WI38 (cell line): ENCODE results near the gene PEX14.

Experiments
- H3K4me3 ChIP-seq: 2 replicates; pipeline ENCODE4 v1.5.1; 2011; ENCODE audit warnings: low read depth, mild to moderate bottlenecking, control low read depth, low read length
- TF ChIP-seq, protein P1 (sequence below): IDR thresholded peaks from 2 replicates; pipeline ENCODE4 v1.5.1; 2012; ENCODE audit warnings: low read depth, mild to moderate bottlenecking, control low read depth, low read length

Gene PEX14

DNA sequence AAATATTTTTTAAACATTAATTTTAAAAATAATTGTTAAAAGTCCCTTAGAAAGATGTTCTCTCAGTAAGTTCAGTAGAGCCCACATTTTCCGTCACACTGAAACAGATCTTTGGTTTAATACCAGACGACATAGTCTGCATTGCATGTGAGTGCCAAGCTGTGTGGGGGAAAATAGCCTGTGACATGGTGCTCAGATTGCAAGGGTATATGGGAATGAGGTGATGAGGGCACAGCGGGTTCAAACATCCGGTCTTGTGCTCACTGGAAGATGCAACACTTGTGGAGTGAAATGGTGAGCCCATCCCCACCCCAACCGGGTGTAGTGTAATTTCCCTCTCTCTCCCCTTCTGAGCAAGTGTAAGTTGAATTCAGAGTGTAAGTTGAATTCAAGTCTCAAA is 114.3 kb downstream of the PEX14 start:
- H3K4me3 ChIP-seq, result no peak overlapping the region
- TF ChIP-seq, protein P1, sequence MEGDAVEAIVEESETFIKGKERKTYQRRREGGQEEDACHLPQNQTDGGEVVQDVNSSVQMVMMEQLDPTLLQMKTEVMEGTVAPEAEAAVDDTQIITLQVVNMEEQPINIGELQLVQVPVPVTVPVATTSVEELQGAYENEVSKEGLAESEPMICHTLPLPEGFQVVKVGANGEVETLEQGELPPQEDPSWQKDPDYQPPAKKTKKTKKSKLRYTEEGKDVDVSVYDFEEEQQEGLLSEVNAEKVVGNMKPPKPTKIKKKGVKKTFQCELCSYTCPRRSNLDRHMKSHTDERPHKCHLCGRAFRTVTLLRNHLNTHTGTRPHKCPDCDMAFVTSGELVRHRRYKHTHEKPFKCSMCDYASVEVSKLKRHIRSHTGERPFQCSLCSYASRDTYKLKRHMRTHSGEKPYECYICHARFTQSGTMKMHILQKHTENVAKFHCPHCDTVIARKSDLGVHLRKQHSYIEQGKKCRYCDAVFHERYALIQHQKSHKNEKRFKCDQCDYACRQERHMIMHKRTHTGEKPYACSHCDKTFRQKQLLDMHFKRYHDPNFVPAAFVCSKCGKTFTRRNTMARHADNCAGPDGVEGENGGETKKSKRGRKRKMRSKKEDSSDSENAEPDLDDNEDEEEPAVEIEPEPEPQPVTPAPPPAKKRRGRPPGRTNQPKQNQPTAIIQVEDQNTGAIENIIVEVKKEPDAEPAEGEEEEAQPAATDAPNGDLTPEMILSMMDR, result no peak

DNA sequence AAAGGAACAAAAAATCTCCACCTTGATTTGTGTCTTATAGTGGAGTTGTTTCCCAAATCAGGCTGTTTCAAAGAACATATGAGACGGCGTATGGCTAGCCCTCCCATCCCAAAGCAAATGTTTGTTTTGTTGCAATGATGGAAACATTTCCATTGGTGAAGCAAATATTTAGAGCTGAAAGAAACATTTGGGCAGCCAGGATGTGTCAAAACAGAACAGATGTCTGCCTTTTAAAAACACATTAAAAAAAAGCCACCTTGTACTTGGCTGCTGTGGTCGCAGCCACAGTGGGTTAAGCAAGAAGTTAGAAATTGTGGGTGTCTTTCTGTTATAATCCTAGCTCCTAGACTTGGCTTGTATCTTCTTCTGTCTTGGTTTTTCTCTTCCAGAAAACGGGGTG is 116.3 kb downstream of the PEX14 start:
- TF ChIP-seq, protein P1, result no peak
- no peak overlapping the region for H3K4me3 ChIP-seq

DNA sequence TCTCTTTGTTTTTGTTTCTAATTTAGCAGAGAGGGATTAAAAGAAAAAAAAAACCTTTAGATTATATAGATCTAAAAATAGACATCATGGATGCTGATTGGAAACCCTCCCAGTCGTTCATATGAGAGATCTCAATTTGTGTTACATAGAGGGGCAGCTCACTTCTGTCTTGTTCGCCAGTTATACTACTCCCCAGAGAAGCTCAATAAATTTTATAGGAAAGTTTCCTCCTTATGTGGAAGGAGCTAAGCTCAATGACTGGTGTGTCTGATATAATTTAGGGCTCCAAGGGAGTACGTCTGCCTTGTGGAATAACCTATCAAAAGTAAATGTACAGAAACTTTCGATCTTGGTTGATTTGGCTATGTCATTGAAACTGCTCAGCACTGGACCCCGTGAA is 117.6 kb downstream of the PEX14 start:
- TF ChIP-seq, protein P1, result no peak

DNA sequence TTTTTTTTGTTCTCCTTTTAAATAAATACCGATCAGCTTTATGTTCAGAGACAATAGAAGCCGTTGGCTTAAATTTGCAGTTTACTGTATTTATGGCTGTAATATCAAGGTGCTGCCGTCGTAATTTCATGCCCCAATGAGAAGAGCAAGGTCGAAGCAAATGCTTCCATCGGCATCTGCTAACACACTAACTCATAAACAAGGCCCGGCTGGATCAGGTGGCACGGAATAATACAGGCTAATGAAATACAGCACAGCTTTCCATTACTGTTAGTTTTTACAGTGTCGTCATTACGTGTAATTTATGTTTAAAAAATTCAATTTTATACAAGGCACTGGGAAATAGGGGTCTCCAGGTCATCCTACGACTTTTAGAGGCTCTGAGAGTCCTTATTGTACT is 119.0 kb downstream of the PEX14 start:
- TF ChIP-seq, protein P1, result no peak
- H3K4me3 ChIP-seq, result no peak overlapping the region

More for the DNA sequence above, 117.6 kb downstream of the PEX14 start:
- H3K4me3 ChIP-seq, result no peak overlapping the region

DNA sequence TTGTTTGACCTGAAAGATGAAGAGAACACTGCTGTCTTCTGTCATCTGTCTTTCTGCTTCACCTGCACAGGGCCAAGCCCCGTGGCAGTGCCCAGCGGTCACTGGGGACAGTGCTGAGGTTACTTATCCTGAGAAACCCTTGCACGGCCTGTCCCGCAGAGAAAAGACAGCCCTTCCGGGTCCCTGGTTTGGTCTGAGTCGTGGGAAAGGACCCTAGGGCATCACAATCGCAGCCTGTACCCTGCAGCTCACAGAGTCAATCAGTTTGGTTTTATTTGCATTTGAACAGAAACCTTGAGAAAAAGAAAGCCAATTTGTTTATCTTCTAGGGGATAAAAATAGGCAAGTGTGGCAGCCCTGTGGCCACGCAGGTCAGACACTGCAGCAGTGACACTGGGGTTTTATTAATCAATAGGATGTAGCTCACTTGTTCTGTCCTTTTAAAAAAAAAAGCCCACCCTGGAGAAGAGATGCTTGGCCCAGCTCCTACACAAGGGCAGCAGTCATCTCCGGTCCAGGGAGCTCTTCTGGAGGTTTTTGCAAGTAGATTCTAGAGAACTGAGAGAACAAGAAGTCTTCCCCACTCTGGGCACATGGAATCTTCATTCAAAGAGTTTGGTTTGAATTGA is 120.0 kb downstream of the PEX14 start:
- no peak overlapping the region for H3K4me3 ChIP-seq
- TF ChIP-seq, protein P1, result no peak

DNA sequence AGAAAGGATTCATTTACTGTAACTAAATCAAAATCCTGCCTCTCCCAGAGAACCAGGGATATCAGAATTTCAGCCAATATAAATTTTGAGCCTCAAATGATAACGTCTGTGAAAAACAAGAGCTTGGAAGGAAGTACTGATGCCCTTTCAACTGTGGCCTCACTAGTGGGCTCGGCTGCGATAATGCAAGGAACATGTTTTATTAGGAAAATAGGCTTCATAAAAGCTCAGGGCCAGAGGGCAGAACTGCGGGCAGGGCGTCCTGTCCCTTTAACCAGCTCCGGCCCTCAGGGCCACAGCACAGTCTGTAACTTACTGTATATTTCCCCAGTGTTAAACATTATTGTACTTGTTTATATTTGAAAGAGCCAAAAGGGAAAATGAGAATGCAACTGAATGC is 122.0 kb downstream of the PEX14 start:
- no peak overlapping the region for H3K4me3 ChIP-seq
- TF ChIP-seq, protein P1, result no peak

DNA sequence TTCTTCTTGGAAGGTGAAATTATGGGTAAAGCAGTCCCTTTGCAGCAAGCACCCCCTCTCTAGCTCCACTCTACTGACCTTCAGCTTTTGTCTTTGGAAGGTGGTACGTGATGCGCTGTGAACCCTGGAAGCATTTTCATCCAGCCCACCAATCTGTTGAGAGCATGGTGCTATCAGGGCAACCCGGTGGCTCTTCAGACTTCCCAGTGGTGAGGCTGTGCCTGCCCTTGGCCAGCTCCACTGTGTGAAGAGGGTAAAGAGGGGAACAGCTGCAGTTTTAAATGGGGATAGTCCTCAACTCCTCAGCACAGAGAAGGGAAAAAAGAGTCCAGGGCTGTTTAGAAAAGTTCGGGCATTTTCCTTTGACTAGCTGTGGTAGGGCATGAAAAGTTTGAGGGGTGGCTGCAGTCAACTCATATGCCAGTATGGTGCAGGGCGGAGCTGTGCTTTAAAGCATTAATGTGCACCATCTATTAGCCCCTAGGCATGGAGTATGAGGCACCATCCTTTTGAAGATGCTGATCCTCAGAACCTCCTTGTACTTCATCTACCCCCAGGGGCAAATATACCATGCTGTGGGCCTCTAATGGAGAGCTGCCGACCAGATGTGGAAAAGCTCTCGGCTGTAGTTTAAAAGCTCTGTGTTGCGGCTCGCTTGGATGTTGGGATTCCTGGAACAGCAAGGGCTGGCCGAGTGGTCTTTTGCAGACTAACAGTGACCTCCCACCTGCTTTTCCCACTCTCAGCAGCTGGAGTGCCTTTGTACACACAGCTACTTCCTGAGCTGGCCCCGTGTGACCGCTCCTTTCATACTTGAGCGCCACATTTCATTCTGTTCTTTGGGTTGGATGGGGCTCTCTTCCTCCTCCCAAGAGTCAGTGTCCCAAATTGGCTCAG is 123.0 kb downstream of the PEX14 start:
- H3K4me3 ChIP-seq, result no peak overlapping the region
- TF ChIP-seq, protein P1, result no peak
